Epithelial cell of prostate (primary cell): ENCODE results near the gene FADS1.

ENCODE experiments used
- DNase-seq: peaks from one replicate; pipeline ENCODE4 v3.0.0-alpha.2; 2011; ENCODE audit warnings: low read depth, low spot score
- H3K27ac ChIP-seq: fragments of 450-650 bp; 2 replicates; pipeline ENCODE4 v1.5.1; 2017; ENCODE audit warnings: mild to moderate bottlenecking

FADS1 gene

GRCh38 chr11:61780581-61781162, 36.1 kb downstream of the FADS1 start:
- no peak overlapping the region for H3K27ac ChIP-seq
- no peak for DNase-seq

GRCh38 chr11:61779666-61780525, 36.9 kb downstream of the FADS1 start:
- H3K27ac ChIP-seq = no peak overlapping the region
- no peak for DNase-seq

GRCh38 chr11:61778920-61779650, 37.7 kb downstream of the FADS1 start:
- DNase-seq = no peak
- no peak overlapping the region for H3K27ac ChIP-seq

- DNase-seq = no peak
Measured at GRCh38 chr11:61778357-61778886, 38.4 kb downstream of the FADS1 start.

GRCh38 chr11:61777234-61778090, 39.3 kb downstream of the FADS1 start:
- H3K27ac ChIP-seq = no peak overlapping the region
- no peak for DNase-seq

More at GRCh38 chr11:61778357-61778886, 38.4 kb downstream of the FADS1 start:
- H3K27ac ChIP-seq = no peak overlapping the region

GRCh38 chr11:61776561-61777075, 40.2 kb downstream of the FADS1 start:
- no peak overlapping the region for H3K27ac ChIP-seq
- no peak for DNase-seq

- no peak for DNase-seq
- no peak overlapping the region for H3K27ac ChIP-seq
Measured at GRCh38 chr11:61775606-61776554, 40.9 kb downstream of the FADS1 start.

- DNase-seq = no peak
- no peak overlapping the region for H3K27ac ChIP-seq
Measured at GRCh38 chr11:61775106-61775505, 41.7 kb downstream of the FADS1 start.

GRCh38 chr11:61774411-61774810, 42.4 kb downstream of the FADS1 start:
- no peak overlapping the region for H3K27ac ChIP-seq
- DNase-seq = no peak

- no peak for DNase-seq
- no peak overlapping the region for H3K27ac ChIP-seq
Measured at GRCh38 chr11:61773809-61774208, 43.0 kb downstream of the FADS1 start.

GRCh38 chr11:61773356-61773755, 43.4 kb downstream of the FADS1 start:
- no peak for DNase-seq
- no peak overlapping the region for H3K27ac ChIP-seq

GRCh38 chr11:61771985-61772455, 44.8 kb downstream of the FADS1 start:
- no peak for DNase-seq
- no peak overlapping the region for H3K27ac ChIP-seq

GRCh38 chr11:61771195-61771894, 45.5 kb downstream of the FADS1 start:
- DNase-seq = no peak
- H3K27ac ChIP-seq = no peak overlapping the region

- DNase-seq = no peak
Measured at GRCh38 chr11:61769946-61770683, 46.7 kb downstream of the FADS1 start.

GRCh38 chr11:61769169-61769920, 47.5 kb downstream of the FADS1 start:
- H3K27ac ChIP-seq = no peak overlapping the region
- DNase-seq = no peak

More at GRCh38 chr11:61769946-61770683, 46.7 kb downstream of the FADS1 start:
- no peak overlapping the region for H3K27ac ChIP-seq

- H3K27ac ChIP-seq = no peak overlapping the region
- DNase-seq = no peak
Measured at GRCh38 chr11:61768376-61769076, 48.3 kb downstream of the FADS1 start.
